ENCODE data around the gene TFDP2.

GRCh38 chr3:142088522-142088921 is 60.8 kb downstream of the TFDP2 start:
- TF ChIP-seq CTCF (conservative IDR thresholded peaks at IDR 0.05) (no peak), EZH2 (IDR thresholded peaks at IDR 0.05; ENCODE audit: low read depth) (no peak)
